PC-9 (cell line): ENCODE measurements around the gene ALMS1. TPM values are rescaled to one million over a fixed set of nuclear protein-coding genes. Genes with fewer than 3 reads are reported as not detected.

ENCODE experiments used
- BruUV-seq: library from RNA; stranded (reverse); fragments of 400-500 nt; replicated peaks from 2 replicates; lab custom pipeline; 2021; lab: Mats Ljungman, UMichigan
- CTCF ChIA-PET: fragments of 300-600 bp; sonication (Branson Sonifier 250); formaldehyde crosslinking; loops from one replicate; lab custom pipeline; 2022; ENCODE audit warnings: antibody characterized with exemption; lab: Charles Lee
- POLR2A ChIA-PET: fragments of 300-600 bp; sonication (Branson Sonifier 250); formaldehyde crosslinking; loops from one replicate; lab custom pipeline; 2022; ENCODE audit warnings: antibody characterized with exemption; ENCODE audit not compliant: unreplicated experiment; lab: Charles Lee
- DNase-seq, 2 experiments: peaks; one replicate each; pipeline versions ENCODE4 v3.0.0 to v3.0.0-alpha.2; 2015 to 2022; ENCODE audit warnings: mixed read lengths in 1 of 2
- H2AFZ ChIP-seq: fragments of 200-600 bp; sonication (generic); 2 replicates; pipeline ENCODE4 v1.8.1; 2017; ENCODE audit warnings: antibody characterized with exemption
- H3F3A ChIP-seq: fragments of 200-600 bp; sonication (generic); 2 replicates; pipeline ENCODE4 v1.8.1; 2017; ENCODE audit warnings: antibody characterized with exemption, mild to moderate bottlenecking, low read depth; ENCODE audit not compliant: insufficient read depth
- H3K27ac ChIP-seq: fragments of 200-600 bp; sonication (generic); 2 replicates; pipeline ENCODE4 v1.6.1; 2016; ENCODE audit warnings: mixed run types
- H3K27me3 ChIP-seq: fragments of 200-600 bp; sonication (generic); 2 replicates; pipeline ENCODE4 v1.6.1; 2016; ENCODE audit warnings: low read depth, mixed run types; ENCODE audit not compliant: insufficient read depth
- H3K36me3 ChIP-seq: fragments of 200-600 bp; sonication (generic); 2 replicates; pipeline ENCODE4 v1.6.1; 2016; ENCODE audit warnings: low read depth, mixed run types
- H3K4me1 ChIP-seq: fragments of 200-600 bp; sonication (generic); replicated peaks from 2 replicates; pipeline ENCODE4 v1.6.1; 2016; ENCODE audit warnings: mixed run types; ENCODE audit not compliant: insufficient read depth
- H3K4me2 ChIP-seq: fragments of 200-600 bp; sonication (generic); 2 replicates; pipeline ENCODE4 v1.6.1; 2017; ENCODE audit warnings: mixed run types
- H3K4me3 ChIP-seq: fragments of 200-600 bp; sonication (generic); 2 replicates; pipeline ENCODE4 v1.6.1; 2016; ENCODE audit warnings: mixed run types
- H3K79me2 ChIP-seq: fragments of 200-600 bp; sonication (generic); 2 replicates; pipeline ENCODE4 v1.6.1; 2017; ENCODE audit warnings: low read depth, mixed run types
- H3K9me2 ChIP-seq: fragments of 200-600 bp; sonication (generic); 2 replicates; pipeline ENCODE4 v1.8.1; 2017; ENCODE audit warnings: mild to moderate bottlenecking; ENCODE audit not compliant: insufficient read depth
- H3K9me3 ChIP-seq: fragments of 200-600 bp; sonication (generic); 2 replicates; pipeline ENCODE4 v1.8.1; 2016; ENCODE audit warnings: low read depth; ENCODE audit not compliant: insufficient read depth
- H4K20me1 ChIP-seq: fragments of 200-600 bp; sonication (generic); 2 replicates; pipeline ENCODE4 v1.8.1; 2017; ENCODE audit not compliant: insufficient read depth
- EZH2 ChIP-seq: fragments of 200-600 bp; sonication (generic); IDR thresholded peaks from 2 replicates; pipeline ENCODE4 v1.8.0; 2017; ENCODE audit warnings: antibody characterized with exemption, low read depth
- intact Hi-C: fragments of 100-400 bp; cut with micrococcal nuclease; formaldehyde crosslinking; loops from one replicate; pipeline ENCODE4 v1.10.0; 2022; ENCODE audit not compliant: unreplicated experiment
- total RNA-seq: library from RNA; stranded (reverse); gene quantifications from 2 replicates; pipeline ENCODE4 v1.2.3, GENCODE V29; 2021
- TF ChIP-seq, protein P1 (sequence below): fragments of 200-600 bp; sonication (generic); conservative IDR thresholded peaks from 2 replicates; pipeline ENCODE4 v1.6.1; 2017; ENCODE audit warnings: mixed run types, antibody characterized with exemption, mild to moderate bottlenecking, moderate library complexity

Gene ALMS1
- total RNA-seq, 1 experiment from 2014 or later, result 16.7 TPM

- peaks cover 79% of the 10 kb centered on the region for H3K27me3 ChIP-seq
- ChIA-PET CTCF (no interaction called here), POLR2A (no interaction called here)
- no peaks in the 10 kb centered on the region for H3K79me2 ChIP-seq
- no TSS peak for BruUV-seq
- no peaks in the 10 kb centered on the region for H4K20me1 ChIP-seq
- no peak for DNase-seq
- no peak overlapping the region for H3K4me2 ChIP-seq
- no peak overlapping the region for H2AFZ ChIP-seq
- no peaks in the 10 kb centered on the region for H3K9me3 ChIP-seq
- H3F3A ChIP-seq, result no peaks in the 10 kb centered on the region
- H3K36me3 ChIP-seq, result no peaks in the 10 kb centered on the region
- no peak overlapping the region for H3K27ac ChIP-seq
- no peaks in the 10 kb centered on the region for H3K9me2 ChIP-seq
- intact Hi-C loops, result no loop called here
- no peak overlapping the region for H3K4me3 ChIP-seq
- H3K4me1 ChIP-seq, result no peaks in the 10 kb centered on the region
- TF ChIP-seq, protein P1, sequence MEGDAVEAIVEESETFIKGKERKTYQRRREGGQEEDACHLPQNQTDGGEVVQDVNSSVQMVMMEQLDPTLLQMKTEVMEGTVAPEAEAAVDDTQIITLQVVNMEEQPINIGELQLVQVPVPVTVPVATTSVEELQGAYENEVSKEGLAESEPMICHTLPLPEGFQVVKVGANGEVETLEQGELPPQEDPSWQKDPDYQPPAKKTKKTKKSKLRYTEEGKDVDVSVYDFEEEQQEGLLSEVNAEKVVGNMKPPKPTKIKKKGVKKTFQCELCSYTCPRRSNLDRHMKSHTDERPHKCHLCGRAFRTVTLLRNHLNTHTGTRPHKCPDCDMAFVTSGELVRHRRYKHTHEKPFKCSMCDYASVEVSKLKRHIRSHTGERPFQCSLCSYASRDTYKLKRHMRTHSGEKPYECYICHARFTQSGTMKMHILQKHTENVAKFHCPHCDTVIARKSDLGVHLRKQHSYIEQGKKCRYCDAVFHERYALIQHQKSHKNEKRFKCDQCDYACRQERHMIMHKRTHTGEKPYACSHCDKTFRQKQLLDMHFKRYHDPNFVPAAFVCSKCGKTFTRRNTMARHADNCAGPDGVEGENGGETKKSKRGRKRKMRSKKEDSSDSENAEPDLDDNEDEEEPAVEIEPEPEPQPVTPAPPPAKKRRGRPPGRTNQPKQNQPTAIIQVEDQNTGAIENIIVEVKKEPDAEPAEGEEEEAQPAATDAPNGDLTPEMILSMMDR, result no peak
- TF ChIP-seq EZH2, result no peak
Measured at GRCh38 chr2:73373344-73373743, 12.3 kb upstream of the ALMS1 start.

- BruUV-seq, result no TSS peak
- intact Hi-C loops, result no loop called here
- DNase-seq, result no peak
Measured at GRCh38 chr2:73374269-73374668, 11.4 kb upstream of the ALMS1 start.

DNA sequence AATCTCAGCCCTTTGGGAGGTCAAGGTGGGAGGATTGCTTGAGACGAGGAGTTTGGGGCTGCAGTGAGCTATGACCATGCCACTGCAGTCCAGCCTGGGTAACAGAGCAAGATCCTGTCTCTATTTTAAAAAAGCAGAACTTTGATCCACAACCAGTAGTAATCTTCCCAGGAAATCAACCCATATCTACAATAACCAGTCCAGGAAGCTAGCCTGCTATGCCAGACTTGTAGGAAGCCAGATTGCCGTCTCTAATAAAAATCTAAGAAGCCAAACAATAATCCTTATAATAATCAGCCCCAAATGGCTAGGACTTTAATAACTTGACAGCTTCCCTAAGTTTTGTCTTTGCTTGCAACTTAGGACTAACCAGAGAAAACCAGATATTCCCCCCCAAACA is 9.0 kb upstream of the ALMS1 start:
- H4K20me1 ChIP-seq, result no peaks in the 10 kb centered on the region

More at GRCh38 chr2:73374269-73374668, 11.4 kb upstream of the ALMS1 start:
- no peak for TF ChIP-seq EZH2
- TF ChIP-seq, protein P1, result no peak
- Histone ChIP-seq H3K36me3 (no peaks in the 10 kb centered on the region), H2AFZ (no peak overlapping the region), H3F3A (no peaks in the 10 kb centered on the region), H3K4me2 (no peak overlapping the region), H3K27ac (no peak overlapping the region), H3K4me3 (no peak overlapping the region), H3K27me3 (peaks cover 87% of the 10 kb centered on the region), H3K9me2 (no peaks in the 10 kb centered on the region), H3K9me3 (no peaks in the 10 kb centered on the region), H4K20me1 (no peaks in the 10 kb centered on the region), H3K4me1 (no peaks in the 10 kb centered on the region), H3K79me2 (no peaks in the 10 kb centered on the region)
- CTCF ChIA-PET, result no interaction called here
- POLR2A ChIA-PET, result no interaction called here

More for the DNA sequence above, 9.0 kb upstream of the ALMS1 start:
- Histone ChIP-seq H3K4me3 (no peak overlapping the region), H2AFZ (no peak overlapping the region), H3K9me3 (no peaks in the 10 kb centered on the region; the same call in 1 of the 2 replicates), H3K4me2 (no peak overlapping the region), H3K36me3 (no peaks in the 10 kb centered on the region), H3K4me1 (no peaks in the 10 kb centered on the region), H3F3A (no peaks in the 10 kb centered on the region), H3K27me3 (peaks cover 90% of the 10 kb centered on the region), H3K9me2 (no peaks in the 10 kb centered on the region), H3K27ac (no peak overlapping the region), H3K79me2 (no peaks in the 10 kb centered on the region)
- ChIA-PET CTCF (no interaction called here), POLR2A (no interaction called here)
- intact Hi-C loops, result no loop called here
- no TSS peak for BruUV-seq
- DNase-seq, result no peak
- TF ChIP-seq, protein P1, result no peak
- no peak for TF ChIP-seq EZH2
